Liver (tissue), 9 donors: ENCODE results near the gene ATP6V1F. TPM values are rescaled to one million over a fixed set of nuclear protein-coding genes. Genes with fewer than 3 reads are reported as not detected.
"Not testable (repeated sequence)": the region's sequence is repeated elsewhere in the genome, so short reads cannot be mapped to it uniquely, and the experiment has no call there.

ENCODE experiments used
- DNase-seq: peaks from one replicate; pipeline ENCODE4 v3.0.0-alpha.2; 2017; ENCODE audit warnings: low spot score
- H3K27ac ChIP-seq, 2 donors: one replicate each; pipeline ENCODE4 v1.7.0; 2013; ENCODE audit warnings: inconsistent platforms in 2 of 2, low read length in 2 of 2, control low read depth in 1 of 2, low read depth in 1 of 2, mild to moderate bottlenecking in 1 of 2
- H3K27me3 ChIP-seq, 4 donors: one replicate each; pipeline versions ENCODE4 v1.6.1 to v1.7.0; 2013; ENCODE audit warnings: low read length in 3 of 4, inconsistent platforms in 1 of 4, mild to moderate bottlenecking in 1 of 4, moderate library complexity in 1 of 4; ENCODE audit not compliant: control insufficient read depth in 4 of 4, insufficient read depth in 4 of 4
- H3K36me3 ChIP-seq, 4 donors: one replicate each; pipeline versions ENCODE4 v1.6.1 to v1.7.0; 2013; ENCODE audit warnings: low read length in 3 of 4, mild to moderate bottlenecking in 3 of 4, low read depth in 1 of 4, moderate library complexity in 1 of 4; ENCODE audit not compliant: control insufficient read depth in 4 of 4, insufficient read depth in 3 of 4
- H3K4me1 ChIP-seq, 4 donors: one replicate each; pipeline versions ENCODE4 v1.6.1 to v1.7.0; 2013; ENCODE audit warnings: low read length in 3 of 4, mild to moderate bottlenecking in 3 of 4, moderate library complexity in 1 of 4; ENCODE audit not compliant: control insufficient read depth in 4 of 4, insufficient read depth in 4 of 4
- H3K4me3 ChIP-seq, 3 donors: one replicate each; pipeline versions ENCODE4 v1.6.1 to v1.7.0; 2013; ENCODE audit warnings: low read length in 3 of 3, control low read depth in 1 of 3, low read depth in 1 of 3, mild to moderate bottlenecking in 1 of 3
- H3K9ac ChIP-seq, 2 donors: one replicate each; pipeline ENCODE4 v1.7.0; 2013; ENCODE audit warnings: low read length in 2 of 2, mild to moderate bottlenecking in 2 of 2, moderate library complexity in 2 of 2, control low read depth in 1 of 2, low read depth in 1 of 2
- H3K9me3 ChIP-seq, 4 donors: one replicate each; pipeline versions ENCODE4 v1.6.1 to v1.7.0; 2013; ENCODE audit warnings: low read length in 3 of 4; ENCODE audit not compliant: control insufficient read depth in 4 of 4
- ATF3 ChIP-seq: IDR thresholded peaks from 2 replicates; pipeline ENCODE4 v1.6.1; 2016; ENCODE audit warnings: antibody characterized with exemption
- CTCF ChIP-seq: fragments of 150-350 bp; IDR thresholded peaks from 2 replicates; pipeline ENCODE4 v1.5.1; 2017; ENCODE audit warnings: improper control_type of control experiment, low read depth, low read length; ENCODE audit not compliant: missing input control
- EGR1 ChIP-seq, 2 donors: IDR thresholded peaks; 2 replicates each; pipeline ENCODE4 v1.6.1; 2016 to 2018; ENCODE audit warnings: antibody characterized with exemption in 2 of 2, low read depth in 2 of 2
- FOXA1 ChIP-seq: IDR thresholded peaks from 2 replicates; pipeline ENCODE4 v1.6.1; 2016; ENCODE audit warnings: antibody characterized with exemption
- FOXA2 ChIP-seq: IDR thresholded peaks from 2 replicates; pipeline ENCODE4 v1.6.1; 2016; ENCODE audit warnings: antibody characterized with exemption
- GABPA ChIP-seq, 2 donors: IDR thresholded peaks in 1 of 2; conservative IDR thresholded peaks in 1 of 2; 2 replicates each; pipeline ENCODE4 v1.6.1; 2016; ENCODE audit warnings: antibody characterized with exemption in 2 of 2, mild to moderate bottlenecking in 1 of 2, moderate library complexity in 1 of 2
- HNF4A ChIP-seq, 2 donors: conservative IDR thresholded peaks; 2 replicates each; pipeline ENCODE4 v1.6.1; 2016; ENCODE audit warnings: antibody characterized with exemption in 2 of 2, mild to moderate bottlenecking in 2 of 2
- HNF4G ChIP-seq: IDR thresholded peaks from 2 replicates; pipeline ENCODE4 v1.6.1; 2016; ENCODE audit warnings: antibody characterized with exemption
- JUND ChIP-seq, 2 donors: IDR thresholded peaks; 2 replicates each; pipeline ENCODE4 v1.6.1; 2016; ENCODE audit warnings: antibody characterized with exemption in 2 of 2
- MAX ChIP-seq: IDR thresholded peaks from 2 replicates; pipeline ENCODE4 v1.6.1; 2016; ENCODE audit warnings: antibody characterized with exemption
- NR2F2 ChIP-seq: IDR thresholded peaks from 2 replicates; pipeline ENCODE4 v1.6.1; 2016; ENCODE audit warnings: antibody characterized with exemption
- RAD21 ChIP-seq, 2 donors: IDR thresholded peaks; 2 replicates each; pipeline ENCODE4 v1.6.1; 2016; ENCODE audit warnings: antibody characterized with exemption in 2 of 2, mild to moderate bottlenecking in 2 of 2
- REST ChIP-seq: IDR thresholded peaks from 2 replicates; pipeline ENCODE4 v1.6.1; 2016; ENCODE audit warnings: antibody characterized with exemption, mild to moderate bottlenecking
- RXRA ChIP-seq, 2 donors: IDR thresholded peaks; 2 replicates each; pipeline ENCODE4 v1.6.1; 2017 to 2018; ENCODE audit warnings: antibody characterized with exemption in 2 of 2, mild to moderate bottlenecking in 1 of 2
- SP1 ChIP-seq: IDR thresholded peaks from 2 replicates; pipeline ENCODE4 v1.6.1; 2018; ENCODE audit warnings: antibody characterized with exemption, mild to moderate bottlenecking
- TAF1 ChIP-seq: conservative IDR thresholded peaks from 2 replicates; pipeline ENCODE4 v1.6.1; 2016; ENCODE audit warnings: antibody characterized with exemption, mild to moderate bottlenecking
- YY1 ChIP-seq: IDR thresholded peaks from 2 replicates; pipeline ENCODE4 v1.6.1; 2016; ENCODE audit warnings: antibody characterized with exemption, mild to moderate bottlenecking
- ZBTB33 ChIP-seq: IDR thresholded peaks from 2 replicates; pipeline ENCODE4 v1.6.1; 2016; ENCODE audit warnings: antibody characterized with exemption
- WGBS: extraction: QIAGEN DNeasy Blood & Tissue Kit; methylation state at CpG from one replicate; pipeline ENCODE4 v1.1.7; 2013; 5-methylcytosine and 5-hydroxymethylcytosine counted together
- polyA plus RNA-seq, 2 donors: library from polyadenylated mRNA; stranded (reverse) in 1 of 2; unstranded in 1 of 2; fragments of 200-250 nt in 1 of 2; fragments of >200 nt in 1 of 2; fragmentation: Nextera tagmentation in 1 of 2; extraction: Ambion mirVana in 1 of 2; gene quantifications; one replicate each; pipeline versions ENCODE4 v1.2.1 to v1.2.3, GENCODE V29; 2013 to 2015
- total RNA-seq, 2 donors: library from RNA; depleted of rRNA; stranded (reverse); fragments of >200 nt; gene quantifications; one replicate each; pipeline ENCODE4 v1.2.3, GENCODE V29; 2014
- donor health status: healthy.
- donor health status: healthy.
- donor health status: healthy.
- donor health status: healthy.
- donor health status: healthy.

The ATP6V1F gene
- total and polyA plus RNA-seq, 4 donors = 23.1 to 111 (median 47.1) TPM

DNA sequence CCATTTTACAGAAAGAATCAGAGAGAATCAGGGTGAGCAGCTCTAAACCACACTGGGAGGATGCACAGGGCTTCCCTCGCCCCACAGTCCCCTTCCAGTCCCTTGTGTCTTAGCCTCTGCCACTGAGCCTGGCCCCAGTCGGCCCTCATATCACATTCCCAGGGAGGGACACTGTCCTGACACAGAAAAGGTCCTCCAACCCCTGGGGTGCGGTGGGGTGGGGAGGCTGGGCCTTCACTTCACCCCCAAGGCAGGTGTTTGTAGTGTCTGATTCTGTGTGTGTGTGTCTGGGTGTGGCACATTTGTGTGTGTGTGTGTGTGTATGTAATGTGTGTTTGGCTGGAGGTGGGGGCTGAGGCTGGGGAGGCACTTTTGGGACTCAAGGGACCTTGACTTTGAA, 49.6 kb downstream of the ATP6V1F start:
- no peak overlapping the region for H3K9ac ChIP-seq
- no peaks in the 10 kb centered on the region for H3K9me3 ChIP-seq
- H3K27me3 ChIP-seq = peaks cover 0 to 2% (median 0%) of the 10 kb centered on the region in 4 donors
- TF ChIP-seq TAF1 (no peak), FOXA2 (no peak), MAX (no peak), RXRA (IDR thresholded peaks at IDR 0.05) (no peak), FOXA1 (no peak), JUND (IDR thresholded peaks at IDR 0.05) (no peak), EGR1 (IDR thresholded peaks at IDR 0.05; ENCODE audit: low read depth in 2 of 2) (no peak), ZBTB33 (no peak), RAD21 (IDR thresholded peaks at IDR 0.05) (no peak), NR2F2 (no peak), YY1 (no peak), GABPA (IDR thresholded peaks at IDR 0.05 in 1 of 2, conservative IDR thresholded peaks at IDR 0.05 in 1 of 2) (no peak), CTCF (no peak), HNF4A (conservative IDR thresholded peaks at IDR 0.05) (no peak), REST (no peak), ATF3 (no peak), HNF4G (no peak), SP1 (no peak)
- DNase-seq = no peak
- H3K27ac ChIP-seq = no peak overlapping the region
- peaks cover 4 to 17% (median 6%) of the 10 kb centered on the region in 4 donors for H3K4me1 ChIP-seq
- no peak overlapping the region for H3K4me3 ChIP-seq
- WGBS = 89% methylated on average over 3 of the region's 3 CpGs
- no peaks in the 10 kb centered on the region for H3K36me3 ChIP-seq

- WGBS = 89% methylated on average over 11 of the region's 20 CpGs
- not testable (repeated sequence) for DNase-seq
These were observed 50.2 kb downstream of the ATP6V1F start for GRCh38 chr7:128912709-128913495.

More at GRCh38 chr7:128912709-128913495, 50.2 kb downstream of the ATP6V1F start:
- H3K4me3 ChIP-seq, H3K9ac ChIP-seq, H3K36me3 ChIP-seq, H3K27ac ChIP-seq, H3K9me3 ChIP-seq, H3K27me3 ChIP-seq: not testable (repeated sequence)
- H3K4me1 ChIP-seq = peaks cover 4 to 17% (median 6%) of the 10 kb centered on the region in 4 donors
